ENCODE results near the gene POU6F2. TPM values are rescaled to one million over a fixed set of nuclear protein-coding genes. Genes with fewer than 3 reads are reported as not detected.

The POU6F2 gene
- total and polyA plus RNA-seq, 4 donors = 1.1 to 2.0 (median 1.6) TPM

- H3K9me3 ChIP-seq (ENCODE audit: control insufficient read depth, insufficient read depth, low read length) = no peaks in the 10 kb centered on the region
- H3K36me3 ChIP-seq (ENCODE audit: control insufficient read depth, insufficient read depth, low read length) = no peaks in the 10 kb centered on the region
- DNase-seq (ENCODE audit: low read depth in 4 of 6, low spot score in 6 of 6) = no peak
- no peaks in the 10 kb centered on the region for H3K4me1 ChIP-seq (ENCODE audit: control insufficient read depth, insufficient read depth, low read length)
- H3K27me3 ChIP-seq (ENCODE audit: control insufficient read depth, insufficient read depth, low read length) = no peaks in the 10 kb centered on the region
- no peak overlapping the region for H3K4me3 ChIP-seq (ENCODE audit: low read depth, low read length)
- no peak overlapping the region for H3K27ac ChIP-seq (ENCODE audit: low read depth, low read length)
- WGBS (ENCODE audit: insufficient coverage) = 44% methylated on average over 2 of the region's 5 CpGs
Observed at GRCh38 chr7:39453743-39454355, 476.1 kb downstream of the POU6F2 start.

- no peaks in the 10 kb centered on the region for H3K4me1 ChIP-seq (ENCODE audit: control insufficient read depth, insufficient read depth, low read length)
- WGBS (ENCODE audit: insufficient coverage) = 81% methylated on average over 9 of the region's 15 CpGs
- no peak overlapping the region for H3K4me3 ChIP-seq (ENCODE audit: low read depth, low read length)
- no peaks in the 10 kb centered on the region for H3K9me3 ChIP-seq (ENCODE audit: control insufficient read depth, insufficient read depth, low read length)
- peak in 1 of 6 donors; percentile 31 for DNase-seq (ENCODE audit: low read depth in 4 of 6, low spot score in 6 of 6)
- no peak overlapping the region for H3K27ac ChIP-seq (ENCODE audit: low read depth, low read length)
- H3K36me3 ChIP-seq (ENCODE audit: control insufficient read depth, insufficient read depth, low read length) = no peaks in the 10 kb centered on the region
- peaks cover 6% of the 10 kb centered on the region for H3K27me3 ChIP-seq (ENCODE audit: control insufficient read depth, insufficient read depth, low read length)
Observed at GRCh38 chr7:39458061-39458745, 480.5 kb downstream of the POU6F2 start.

GRCh38 chr7:39459636-39460035, 481.9 kb downstream of the POU6F2 start:
- H3K4me1 ChIP-seq (ENCODE audit: control insufficient read depth, insufficient read depth, low read length) = no peaks in the 10 kb centered on the region
- no peaks in the 10 kb centered on the region for H3K9me3 ChIP-seq (ENCODE audit: control insufficient read depth, insufficient read depth, low read length)
- H3K36me3 ChIP-seq (ENCODE audit: control insufficient read depth, insufficient read depth, low read length) = no peaks in the 10 kb centered on the region
- no peak for DNase-seq (ENCODE audit: low read depth in 4 of 6, low spot score in 6 of 6)
- H3K27ac ChIP-seq (ENCODE audit: low read depth, low read length) = no peak overlapping the region
- H3K27me3 ChIP-seq (ENCODE audit: control insufficient read depth, insufficient read depth, low read length) = peaks cover 6% of the 10 kb centered on the region
- WGBS (ENCODE audit: insufficient coverage) = 59% methylated on average over 3 of the region's 6 CpGs
- no peak overlapping the region for H3K4me3 ChIP-seq (ENCODE audit: low read depth, low read length)

GRCh38 chr7:39460486-39460885, 482.8 kb downstream of the POU6F2 start:
- H3K9me3 ChIP-seq (ENCODE audit: control insufficient read depth, insufficient read depth, low read length) = no peaks in the 10 kb centered on the region
- H3K36me3 ChIP-seq (ENCODE audit: control insufficient read depth, insufficient read depth, low read length) = no peaks in the 10 kb centered on the region
- no peaks in the 10 kb centered on the region for H3K4me1 ChIP-seq (ENCODE audit: control insufficient read depth, insufficient read depth, low read length)
- peaks cover 6% of the 10 kb centered on the region for H3K27me3 ChIP-seq (ENCODE audit: control insufficient read depth, insufficient read depth, low read length)
- no peak overlapping the region for H3K4me3 ChIP-seq (ENCODE audit: low read depth, low read length)
- WGBS (ENCODE audit: insufficient coverage) = 97% methylated on average over 8 of the region's 20 CpGs
- H3K27ac ChIP-seq (ENCODE audit: low read depth, low read length) = no peak overlapping the region
- DNase-seq (ENCODE audit: low read depth in 4 of 6, low spot score in 6 of 6) = no peak

GRCh38 chr7:39461263-39461820, 483.6 kb downstream of the POU6F2 start:
- Histone ChIP-seq H3K36me3 (ENCODE audit: control insufficient read depth, insufficient read depth, low read length) (no peaks in the 10 kb centered on the region), H3K27ac (ENCODE audit: low read depth, low read length) (no peak overlapping the region), H3K4me1 (ENCODE audit: control insufficient read depth, insufficient read depth, low read length) (no peaks in the 10 kb centered on the region), H3K4me3 (ENCODE audit: low read depth, low read length) (no peak overlapping the region), H3K27me3 (ENCODE audit: control insufficient read depth, insufficient read depth, low read length) (peaks cover 6% of the 10 kb centered on the region), H3K9me3 (ENCODE audit: control insufficient read depth, insufficient read depth, low read length) (no peaks in the 10 kb centered on the region)
- WGBS (ENCODE audit: insufficient coverage) = 76% methylated on average over 2 of the region's 4 CpGs
- peak in 1 of 6 donors; percentile 88 for DNase-seq (ENCODE audit: low read depth in 4 of 6, low spot score in 6 of 6)

- no peaks in the 10 kb centered on the region for H3K36me3 ChIP-seq (ENCODE audit: control insufficient read depth, insufficient read depth, low read length)
- H3K4me1 ChIP-seq (ENCODE audit: control insufficient read depth, insufficient read depth, low read length) = no peaks in the 10 kb centered on the region
- no peak overlapping the region for H3K27ac ChIP-seq (ENCODE audit: low read depth, low read length)
- no peaks in the 10 kb centered on the region for H3K9me3 ChIP-seq (ENCODE audit: control insufficient read depth, insufficient read depth, low read length)
- WGBS (ENCODE audit: insufficient coverage) = no CpG with 5 or more reads among the region's 3 CpGs
- DNase-seq (ENCODE audit: low read depth in 4 of 6, low spot score in 6 of 6) = peak in 1 of 6 donors; percentile 27
- H3K4me3 ChIP-seq (ENCODE audit: low read depth, low read length) = no peak overlapping the region
- peaks cover 6% of the 10 kb centered on the region for H3K27me3 ChIP-seq (ENCODE audit: control insufficient read depth, insufficient read depth, low read length)
Observed at GRCh38 chr7:39463252-39463651, 485.5 kb downstream of the POU6F2 start.

GRCh38 chr7:39464350-39465054, 486.8 kb downstream of the POU6F2 start:
- H3K36me3 ChIP-seq (ENCODE audit: control insufficient read depth, insufficient read depth, low read length) = no peaks in the 10 kb centered on the region
- H3K4me3 ChIP-seq (ENCODE audit: low read depth, low read length) = no peak overlapping the region
- WGBS (ENCODE audit: insufficient coverage) = 100% methylated on average over 2 of the region's 16 CpGs
- H3K27ac ChIP-seq (ENCODE audit: low read depth, low read length) = no peak overlapping the region
- no peaks in the 10 kb centered on the region for H3K9me3 ChIP-seq (ENCODE audit: control insufficient read depth, insufficient read depth, low read length)
- H3K27me3 ChIP-seq (ENCODE audit: control insufficient read depth, insufficient read depth, low read length) = peaks cover 4% of the 10 kb centered on the region
- no peak for DNase-seq (ENCODE audit: low read depth in 4 of 6, low spot score in 6 of 6)
- no peaks in the 10 kb centered on the region for H3K4me1 ChIP-seq (ENCODE audit: control insufficient read depth, insufficient read depth, low read length)

- Histone ChIP-seq H3K9me3 (ENCODE audit: control insufficient read depth, insufficient read depth, low read length) (no peaks in the 10 kb centered on the region), H3K4me1 (ENCODE audit: control insufficient read depth, insufficient read depth, low read length) (no peaks in the 10 kb centered on the region), H3K36me3 (ENCODE audit: control insufficient read depth, insufficient read depth, low read length) (no peaks in the 10 kb centered on the region), H3K27ac (ENCODE audit: low read depth, low read length) (no peak overlapping the region), H3K27me3 (ENCODE audit: control insufficient read depth, insufficient read depth, low read length) (peaks cover 3% of the 10 kb centered on the region), H3K4me3 (ENCODE audit: low read depth, low read length) (no peak overlapping the region)
- DNase-seq (ENCODE audit: low read depth in 4 of 6, low spot score in 6 of 6) = peak; percentile 43 to 94 (median 56)
- WGBS (ENCODE audit: insufficient coverage) = 40% methylated on average over 4 of the region's 18 CpGs
Observed at GRCh38 chr7:39465055-39465929, 487.6 kb downstream of the POU6F2 start.

- WGBS (ENCODE audit: insufficient coverage) = 79% methylated on average over 2 of the region's 2 CpGs
- no peak for DNase-seq (ENCODE audit: low read depth in 4 of 6, low spot score in 6 of 6)
- H3K9me3 ChIP-seq (ENCODE audit: control insufficient read depth, insufficient read depth, low read length) = no peaks in the 10 kb centered on the region
Observed at GRCh38 chr7:39468261-39468660, 490.6 kb downstream of the POU6F2 start.

More at GRCh38 chr7:39468261-39468660, 490.6 kb downstream of the POU6F2 start:
- H3K27me3 ChIP-seq (ENCODE audit: control insufficient read depth, insufficient read depth, low read length) = no peaks in the 10 kb centered on the region
- no peaks in the 10 kb centered on the region for H3K36me3 ChIP-seq (ENCODE audit: control insufficient read depth, insufficient read depth, low read length)
- H3K4me1 ChIP-seq (ENCODE audit: control insufficient read depth, insufficient read depth, low read length) = no peaks in the 10 kb centered on the region
- no peak overlapping the region for H3K27ac ChIP-seq (ENCODE audit: low read depth, low read length)
- no peak overlapping the region for H3K4me3 ChIP-seq (ENCODE audit: low read depth, low read length)

All from spinal cord (tissue), 10 donors.